Loucy (cell line): ENCODE results near the gene THRAP3.

ENCODE experiments used
- H2AFZ ChIP-seq: fragments of 200-600 bp; sonication (generic); 2 replicates; pipeline ENCODE4 v1.6.0; 2016; ENCODE audit warnings: antibody characterized with exemption, mild to moderate bottlenecking, low read length, moderate library complexity
- H3F3A ChIP-seq: fragments of 200-600 bp; 2 replicates; pipeline ENCODE4 v1.6.0; 2016; ENCODE audit warnings: antibody characterized with exemption, low read depth, mild to moderate bottlenecking
- H3K27me3 ChIP-seq: fragments of 200-600 bp; sonication (generic); 2 replicates; pipeline ENCODE4 v1.6.1; 2014; ENCODE audit warnings: low read length, mild to moderate bottlenecking; ENCODE audit not compliant: insufficient read depth, poor library complexity, severe bottlenecking
- H3K36me3 ChIP-seq: fragments of 200-600 bp; sonication (generic); 2 replicates; pipeline ENCODE4 v1.6.1; 2016; ENCODE audit warnings: low read length; ENCODE audit not compliant: insufficient read depth
- H3K4me1 ChIP-seq: fragments of 200-600 bp; sonication (generic); 2 replicates; pipeline ENCODE4 v1.5.1; 2014; ENCODE audit warnings: low read length, mild to moderate bottlenecking; ENCODE audit not compliant: insufficient read depth, poor library complexity, severe bottlenecking
- H3K4me2 ChIP-seq: fragments of 200-600 bp; sonication (generic); 2 replicates; pipeline ENCODE4 v1.6.0; 2014; ENCODE audit warnings: antibody characterized with exemption, low read length, low read depth, mild to moderate bottlenecking; ENCODE audit not compliant: poor library complexity, severe bottlenecking
- H3K4me3 ChIP-seq: fragments of 200-600 bp; sonication (generic); 2 replicates; pipeline ENCODE4 v1.5.1; 2014; ENCODE audit warnings: low read length, mild to moderate bottlenecking, mixed read lengths; ENCODE audit not compliant: poor library complexity, severe bottlenecking
- H3K79me2 ChIP-seq: fragments of 200-600 bp; sonication (generic); 2 replicates; pipeline ENCODE4 v1.6.1; 2014; ENCODE audit warnings: low read length; ENCODE audit not compliant: insufficient read depth
- H3K9ac ChIP-seq: fragments of 200-600 bp; sonication (generic); 2 replicates; pipeline ENCODE4 v1.6.0; 2014; ENCODE audit warnings: mild to moderate bottlenecking, low read depth, low read length, moderate library complexity; ENCODE audit not compliant: poor library complexity, severe bottlenecking
- H3K9me2 ChIP-seq: fragments of 200-600 bp; sonication (generic); replicated peaks from 2 replicates; pipeline ENCODE4 v1.6.1; 2016; ENCODE audit warnings: low read depth, low read length, mixed read lengths
- H3K9me3 ChIP-seq: fragments of 200-600 bp; sonication (generic); 2 replicates; pipeline ENCODE4 v1.6.1; 2014; ENCODE audit warnings: mild to moderate bottlenecking, antibody characterized with exemption, low read length, low read depth; ENCODE audit not compliant: insufficient read depth
- H4K20me1 ChIP-seq: fragments of 200-600 bp; sonication (generic); 2 replicates; pipeline ENCODE4 v1.6.0; 2014; ENCODE audit warnings: antibody characterized with exemption, low read length, mild to moderate bottlenecking; ENCODE audit not compliant: insufficient read depth, poor library complexity, severe bottlenecking
- CTCF ChIP-seq: fragments of 200-600 bp; sonication (generic); conservative IDR thresholded peaks from 2 replicates; pipeline ENCODE4 v1.5.1; 2014; ENCODE audit warnings: mild to moderate bottlenecking, antibody characterized with exemption, low read length
- EZH2phosphoT487 ChIP-seq: fragments of 200-600 bp; IDR thresholded peaks from 2 replicates; pipeline ENCODE4 v1.6.1; 2018; ENCODE audit warnings: antibody characterized with exemption, mild to moderate bottlenecking, moderate library complexity, borderline replicate concordance

Gene THRAP3

GRCh38 chr1:36239941-36240637 is 15.8 kb downstream of the THRAP3 start:
- TF ChIP-seq EZH2phosphoT487 (no peak), CTCF (no peak)
- peaks cover 29% of the 10 kb centered on the region; the same call in 1 of the 2 replicates for H3K36me3 ChIP-seq
- H3K9me3 ChIP-seq, result no peaks in the 10 kb centered on the region
- H3K4me1 ChIP-seq, result no peaks in the 10 kb centered on the region
- H3K9ac ChIP-seq, result no peak overlapping the region
- no peak overlapping the region for H2AFZ ChIP-seq
- H3F3A ChIP-seq, result no peaks in the 10 kb centered on the region
- H3K79me2 ChIP-seq, result peaks cover 90% of the 10 kb centered on the region
- H3K4me2 ChIP-seq, result no peak overlapping the region
- no peaks in the 10 kb centered on the region for H3K9me2 ChIP-seq
- peaks cover 72% of the 10 kb centered on the region for H4K20me1 ChIP-seq
- no peaks in the 10 kb centered on the region for H3K27me3 ChIP-seq
- no peak overlapping the region for H3K4me3 ChIP-seq

GRCh38 chr1:36247538-36247937 is 23.3 kb downstream of the THRAP3 start:
- peaks cover 74% of the 10 kb centered on the region for H4K20me1 ChIP-seq
- H3K9me3 ChIP-seq, result no peaks in the 10 kb centered on the region
- H2AFZ ChIP-seq, result no peak overlapping the region
- no peaks in the 10 kb centered on the region for H3K27me3 ChIP-seq
- peaks cover 90% of the 10 kb centered on the region for H3K79me2 ChIP-seq
- H3K9me2 ChIP-seq, result no peaks in the 10 kb centered on the region
- H3K36me3 ChIP-seq, result peaks cover 7% of the 10 kb centered on the region; the same call in 1 of the 2 replicates
- no peaks in the 10 kb centered on the region for H3F3A ChIP-seq
- no peak overlapping the region for H3K9ac ChIP-seq
- TF ChIP-seq CTCF, result no peak
- TF ChIP-seq EZH2phosphoT487, result no peak
- H3K4me2 ChIP-seq, result no peak overlapping the region
- H3K4me1 ChIP-seq, result no peaks in the 10 kb centered on the region
- H3K4me3 ChIP-seq, result no peak overlapping the region

- Histone ChIP-seq H3K4me3 (no peak overlapping the region), H3K36me3 (peaks cover 3% of the 10 kb centered on the region; the same call in 1 of the 2 replicates), H4K20me1 (peaks cover 76% of the 10 kb centered on the region), H3K9me2 (no peaks in the 10 kb centered on the region), H3K27me3 (no peaks in the 10 kb centered on the region), H3K4me2 (no peak overlapping the region), H3K79me2 (peaks cover 91% of the 10 kb centered on the region), H3K9ac (no peak overlapping the region), H3K9me3 (no peaks in the 10 kb centered on the region), H3K4me1 (no peaks in the 10 kb centered on the region), H2AFZ (no peak overlapping the region), H3F3A (no peaks in the 10 kb centered on the region)
- TF ChIP-seq CTCF, result no peak
- TF ChIP-seq EZH2phosphoT487, result no peak
Measured at GRCh38 chr1:36248250-36248894, 24.1 kb downstream of the THRAP3 start.
